Measurements from ENCODE around the gene IQGAP2. TPM values are rescaled to one million over a fixed set of nuclear protein-coding genes. Genes with fewer than 3 reads are reported as not detected.

The IQGAP2 gene
- total and polyA plus RNA-seq, 2 donors (not counting 1 experiment from before 2014, with no cell fraction given): 8.1 to 15.0 TPM

- no peaks in the 10 kb centered on the region for H3K79me2 ChIP-seq (ENCODE audit: control insufficient read depth, insufficient read depth, low read length)
- ATAC-seq (ENCODE audit: low read depth) (no peak), DNase-seq (no peak)
- TF ChIP-seq CTCF (IDR thresholded peaks at IDR 0.05) (no peak), EZH2 (IDR thresholded peaks at IDR 0.05; ENCODE audit: borderline replicate concordance, insufficient read depth, low read depth, low read length, poor library complexity, severe bottlenecking) (no peak)
- Mint-ChIP-seq H3K4me1 (no peaks in the 10 kb centered on the region), H3K4me3 (no peak overlapping the region), H3K9me3 (ENCODE audit: insufficient read depth) (no peaks in the 10 kb centered on the region), H3K27ac (no peak overlapping the region), H3K27me3 (peaks cover 11% of the 10 kb centered on the region)
- H3K4me3 ChIP-seq (ENCODE audit: control extremely low read depth in 1 of 5, extremely low read depth in 1 of 5, insufficient read depth in 1 of 5, low read depth in 2 of 5, low read length in 4 of 5): no peak overlapping the region
- CTCF ChIA-PET: no interaction called here
- no peaks in the 10 kb centered on the region for H4K20me1 ChIP-seq (ENCODE audit: control insufficient read depth, insufficient read depth, low read length, poor library complexity, severe bottlenecking)
- no peaks in the 10 kb centered on the region for H3K27me3 ChIP-seq (replicated peaks in 1 of 4; ENCODE audit: control extremely low read depth in 1 of 4, control insufficient read depth in 3 of 4, insufficient read depth in 4 of 4, low read length in 3 of 4)
- intact Hi-C loops (cut with micrococcal nuclease): no loop called here
- H3K9me3 ChIP-seq (ENCODE audit: control extremely low read depth in 1 of 3, control insufficient read depth in 2 of 3, insufficient read depth in 1 of 3, low read length in 2 of 3): no peaks in the 10 kb centered on the region
- no peaks in the 10 kb centered on the region for H3K36me3 ChIP-seq (replicated peaks in 1 of 2; ENCODE audit: control extremely low read depth in 1 of 2, control insufficient read depth in 1 of 2, extremely low read depth in 1 of 2, insufficient read depth in 2 of 2, low read length in 1 of 2)
- no CpG with 5 or more reads among the region's 2 CpGs for WGBS (ENCODE audit: insufficient coverage)
- POLR2A ChIA-PET: no interaction called here
- no peak overlapping the region for H3K4me2 ChIP-seq (replicated peaks; ENCODE audit: low read depth, low read length, poor library complexity, severe bottlenecking)
- no peak overlapping the region for H2AFZ ChIP-seq (ENCODE audit: insufficient read depth, low read depth, low read length, poor library complexity, severe bottlenecking)
- no peak overlapping the region for H3K9ac ChIP-seq (ENCODE audit: low read length)
- H3K27ac ChIP-seq (ENCODE audit: low read length in 2 of 2): no peak overlapping the region
- no peaks in the 10 kb centered on the region for H3K4me1 ChIP-seq (ENCODE audit: control insufficient read depth in 2 of 2, insufficient read depth in 2 of 2, low read length in 2 of 2)
These were observed 38.9 kb upstream of the IQGAP2 start for GRCh38 chr5:76364226-76364589.

- no peak for ATAC-seq (ENCODE audit: low read depth)
- CTCF ChIA-PET: no interaction called here
- no peaks in the 10 kb centered on the region for H3K4me1 ChIP-seq (ENCODE audit: control insufficient read depth in 2 of 2, insufficient read depth in 2 of 2, low read length in 2 of 2)
These were observed 37.5 kb upstream of the IQGAP2 start for GRCh38 chr5:76365561-76365960.

More at GRCh38 chr5:76365561-76365960, 37.5 kb upstream of the IQGAP2 start:
- peaks cover 11% of the 10 kb centered on the region for H3K27me3 Mint-ChIP-seq
- Histone ChIP-seq H3K9ac (ENCODE audit: low read length) (no peak overlapping the region), H3K4me2 (replicated peaks; ENCODE audit: low read depth, low read length, poor library complexity, severe bottlenecking) (no peak overlapping the region), H2AFZ (ENCODE audit: insufficient read depth, low read depth, low read length, poor library complexity, severe bottlenecking) (no peak overlapping the region), H3K9me3 (ENCODE audit: control extremely low read depth in 1 of 3, control insufficient read depth in 2 of 3, insufficient read depth in 1 of 3, low read length in 2 of 3) (no peaks in the 10 kb centered on the region), H3K4me3 (ENCODE audit: control extremely low read depth in 1 of 5, extremely low read depth in 1 of 5, insufficient read depth in 1 of 5, low read depth in 2 of 5, low read length in 4 of 5) (no peak overlapping the region), H3K79me2 (ENCODE audit: control insufficient read depth, insufficient read depth, low read length) (no peaks in the 10 kb centered on the region), H3K36me3 (replicated peaks in 1 of 2; ENCODE audit: control extremely low read depth in 1 of 2, control insufficient read depth in 1 of 2, extremely low read depth in 1 of 2, insufficient read depth in 2 of 2, low read length in 1 of 2) (no peaks in the 10 kb centered on the region), H4K20me1 (ENCODE audit: control insufficient read depth, insufficient read depth, low read length, poor library complexity, severe bottlenecking) (no peaks in the 10 kb centered on the region), H3K27ac (ENCODE audit: low read length in 2 of 2) (no peak overlapping the region), H3K27me3 (replicated peaks in 1 of 4; ENCODE audit: control extremely low read depth in 1 of 4, control insufficient read depth in 3 of 4, insufficient read depth in 4 of 4, low read length in 3 of 4) (no peaks in the 10 kb centered on the region)
- H3K4me3 Mint-ChIP-seq: no peak overlapping the region
- intact Hi-C loops (cut with micrococcal nuclease): no loop called here
- H3K9me3 Mint-ChIP-seq (ENCODE audit: insufficient read depth): no peaks in the 10 kb centered on the region
- no peak overlapping the region for H3K27ac Mint-ChIP-seq
- DNase-seq: no peak
- POLR2A ChIA-PET: no interaction called here
- TF ChIP-seq EZH2 (IDR thresholded peaks at IDR 0.05; ENCODE audit: borderline replicate concordance, insufficient read depth, low read depth, low read length, poor library complexity, severe bottlenecking) (no peak), CTCF (IDR thresholded peaks at IDR 0.05) (no peak)
- H3K4me1 Mint-ChIP-seq: no peaks in the 10 kb centered on the region
